Keratinocyte (primary cell): Measurements from ENCODE around the gene IL4R. TPM values are rescaled to one million over a fixed set of nuclear protein-coding genes. Genes with fewer than 3 reads are reported as not detected.

Experiments used
- DNase-seq: peaks from one replicate; pipeline ENCODE4 v3.0.0-alpha.2; 2011; ENCODE audit warnings: low read depth, missing footprints, low spot score
- FAIRE-seq: peaks from 2 replicates; lab custom pipeline; 2011; peaks lifted over from hg19 to GRCh38; lab: Jason Lieb, UNC
- H2AFZ ChIP-seq: 2 replicates; pipeline ENCODE4 v1.6.0; 2012; ENCODE audit warnings: low read length, control low read depth, inconsistent platforms; ENCODE audit not compliant: control insufficient read depth
- H3K27ac ChIP-seq: 2 replicates; pipeline ENCODE4 v1.5.1; 2011; ENCODE audit warnings: low read length; ENCODE audit not compliant: control insufficient read depth, insufficient read depth
- H3K27me3 ChIP-seq: 3 replicates; pipeline ENCODE4 v1.6.0; 2011; ENCODE audit warnings: low read length; ENCODE audit not compliant: control insufficient read depth, insufficient read depth; ENCODE audit errors: extremely low read depth
- H3K36me3 ChIP-seq, 2 experiments: 2 replicates in 1 of 2; 3 replicates in 1 of 2; pipeline ENCODE4 v1.5.1; 2011; ENCODE audit warnings: low read length in 2 of 2, mild to moderate bottlenecking in 1 of 2; ENCODE audit not compliant: control insufficient read depth in 2 of 2, insufficient read depth in 2 of 2; ENCODE audit errors: extremely low read depth in 1 of 2
- H3K4me1 ChIP-seq: 3 replicates; pipeline ENCODE4 v1.5.1; 2011; ENCODE audit warnings: low read length; ENCODE audit not compliant: control insufficient read depth, insufficient read depth; ENCODE audit errors: extremely low read depth
- H3K4me2 ChIP-seq: 3 replicates; pipeline ENCODE4 v1.6.0; 2011; ENCODE audit warnings: low read depth, low read length; ENCODE audit not compliant: control insufficient read depth, insufficient read depth; ENCODE audit errors: extremely low read depth
- H3K4me3 ChIP-seq, 3 experiments: fragments of 200-600 bp in 1 of 3; sonication (generic) in 1 of 3; 2 replicates in 2 of 3; 3 replicates in 1 of 3; pipeline ENCODE4 v1.5.1; 2011 to 2016; ENCODE audit warnings: low read length in 3 of 3, mild to moderate bottlenecking in 3 of 3, control low read depth in 2 of 3, inconsistent platforms in 1 of 3, low read depth in 1 of 3, mixed read lengths in 1 of 3, mixed run types in 1 of 3, moderate library complexity in 1 of 3; ENCODE audit not compliant: control insufficient read depth in 2 of 3, insufficient read depth in 2 of 3; ENCODE audit errors: extremely low read depth in 1 of 3
- H3K79me2 ChIP-seq: 2 replicates; pipeline ENCODE4 v1.6.0; 2012; ENCODE audit warnings: low read length; ENCODE audit not compliant: control insufficient read depth, insufficient read depth
- H3K9ac ChIP-seq: 3 replicates; pipeline ENCODE4 v1.6.0; 2011; ENCODE audit warnings: low read length; ENCODE audit not compliant: control insufficient read depth, insufficient read depth; ENCODE audit errors: extremely low read depth
- H3K9me1 ChIP-seq: 3 replicates; pipeline ENCODE4 v1.6.0; 2011; ENCODE audit warnings: low read length; ENCODE audit not compliant: control insufficient read depth, insufficient read depth; ENCODE audit errors: extremely low read depth
- H3K9me3 ChIP-seq: 2 replicates; pipeline ENCODE4 v1.5.1; 2012; ENCODE audit warnings: low read depth, low read length; ENCODE audit not compliant: control insufficient read depth
- H4K20me1 ChIP-seq: 3 replicates; pipeline ENCODE4 v1.6.0; 2011; ENCODE audit warnings: low read length; ENCODE audit not compliant: control insufficient read depth, insufficient read depth; ENCODE audit errors: extremely low read depth
- CTCF ChIP-seq, 3 experiments: IDR thresholded peaks in 1 of 3; conservative IDR thresholded peaks in 1 of 3; optimal IDR thresholded peaks in 1 of 3; 2 replicates in 2 of 3; 3 replicates in 1 of 3; pipeline versions ENCODE3 to v1.5.1; 2011; ENCODE audit warnings: low read length in 3 of 3, mild to moderate bottlenecking in 3 of 3, moderate library complexity in 2 of 3, control low read depth in 1 of 3, inconsistent platforms in 1 of 3; ENCODE audit not compliant: insufficient read depth in 2 of 3; ENCODE audit errors: extremely low read depth in 1 of 3
- EZH2 ChIP-seq: IDR thresholded peaks from one replicate; pipeline ENCODE4 v1.6.1; 2012; ENCODE audit warnings: inconsistent platforms, mild to moderate bottlenecking, low read length, moderate library complexity
- dilution Hi-C: fragments of 300-500 bp; cut with MboI; formaldehyde crosslinking; loops from one replicate; pipeline ENCODE4 v1.7.0; 2020; ENCODE audit warnings: low sequenced_read_pairs; ENCODE audit not compliant: extremely low pct_ligation_motif_present
- polyA plus RNA-seq, 5 experiments: library from polyadenylated mRNA; depleted of rRNA in 3 of 5; stranded (reverse) in 3 of 5; stranded (forward) in 1 of 5; unstranded in 1 of 5; fragments of >200 nt; gene quantifications; 1 replicate in 1 of 5; 2 replicates in 3 of 5; 3 replicates in 1 of 5; pipeline versions ENCODE4 v1.2.1 to v1.2.3, GENCODE V29; 2011 to 2012; ENCODE audit warnings: missing spikeins in 2 of 5, low read depth in 1 of 5, low replicate concordance in 1 of 5

IL4R gene
- polyA plus RNA-seq, 1 donor (not counting 4 experiments of a cell fraction or from before 2014, with no cell fraction given), result 60.5 TPM

- Histone ChIP-seq H3K27ac (no peak overlapping the region), H3K4me2 (no peak overlapping the region), H3K4me3 (no peak overlapping the region), H3K27me3 (no peaks in the 10 kb centered on the region), H3K36me3 (no peaks in the 10 kb centered on the region), H3K9ac (no peak overlapping the region), H3K9me3 (no peaks in the 10 kb centered on the region), H4K20me1 (no peaks in the 10 kb centered on the region), H3K79me2 (peaks cover 7% of the 10 kb centered on the region), H2AFZ (no peak overlapping the region), H3K9me1 (no peaks in the 10 kb centered on the region), H3K4me1 (peaks cover 13% of the 10 kb centered on the region)
- FAIRE-seq (no peak), DNase-seq (no peak)
- TF ChIP-seq EZH2 (no peak), CTCF (optimal IDR thresholded peaks at IDR 0.05 in 1 of 3, IDR thresholded peaks at IDR 0.05 in 1 of 3, conservative IDR thresholded peaks at IDR 0.05 in 1 of 3; ENCODE audit: extremely low read depth in 1 of 3, insufficient read depth in 2 of 3, low read length in 3 of 3) (no peak)
- dilution Hi-C loops, result no loop called here
Measured at GRCh38 chr16:27310576-27311447, 3.0 kb upstream of the IL4R start.

GRCh38 chr16:27311448-27311830, 2.3 kb upstream of the IL4R start:
- dilution Hi-C loops, result no loop called here
- Histone ChIP-seq H2AFZ (no peak overlapping the region), H3K9me1 (no peaks in the 10 kb centered on the region), H4K20me1 (no peaks in the 10 kb centered on the region), H3K4me3 (no peak overlapping the region), H3K4me1 (peaks cover 17% of the 10 kb centered on the region), H3K27me3 (no peaks in the 10 kb centered on the region), H3K79me2 (peaks cover 11% of the 10 kb centered on the region), H3K9ac (no peak overlapping the region), H3K4me2 (no peak overlapping the region), H3K27ac (no peak overlapping the region), H3K9me3 (no peaks in the 10 kb centered on the region), H3K36me3 (peaks cover 0 to 2% of the 10 kb centered on the region in 2 experiments)
- no peak for DNase-seq
- no peak for FAIRE-seq
- TF ChIP-seq EZH2, result no peak
- no peak for TF ChIP-seq CTCF (optimal IDR thresholded peaks at IDR 0.05 in 1 of 3, IDR thresholded peaks at IDR 0.05 in 1 of 3, conservative IDR thresholded peaks at IDR 0.05 in 1 of 3; ENCODE audit: extremely low read depth in 1 of 3, insufficient read depth in 2 of 3, low read length in 3 of 3)
